ENCODE results near the gene IL17RE. TPM values are rescaled to one million over a fixed set of nuclear protein-coding genes. Genes with fewer than 3 reads are reported as not detected.
"Not testable (repeated sequence)": the region's sequence is repeated elsewhere in the genome, so short reads cannot be mapped to it uniquely, and the experiment has no call there.

IL17RE gene
- total RNA-seq, 1 donor from 2014 or later, result 22.6 TPM

GRCh38 chr3:9891072-9891622 lies 11.5 kb upstream of the IL17RE start:
- intact Hi-C loops (cut with DNase I), result no loop called here
- ATAC-seq, result no peak
- Histone ChIP-seq H3K4me3 (peak overlapping the region; percentile 94), H3K4me1 (peaks cover 4% of the 10 kb centered on the region), H3K36me3 (peaks cover 11% of the 10 kb centered on the region), H3K9me3 (no peaks in the 10 kb centered on the region), H3K27ac (peak overlapping the region; percentile 97), H3K27me3 (no peaks in the 10 kb centered on the region)
- DNase-seq, result no peak
- TF ChIP-seq, protein P1, sequence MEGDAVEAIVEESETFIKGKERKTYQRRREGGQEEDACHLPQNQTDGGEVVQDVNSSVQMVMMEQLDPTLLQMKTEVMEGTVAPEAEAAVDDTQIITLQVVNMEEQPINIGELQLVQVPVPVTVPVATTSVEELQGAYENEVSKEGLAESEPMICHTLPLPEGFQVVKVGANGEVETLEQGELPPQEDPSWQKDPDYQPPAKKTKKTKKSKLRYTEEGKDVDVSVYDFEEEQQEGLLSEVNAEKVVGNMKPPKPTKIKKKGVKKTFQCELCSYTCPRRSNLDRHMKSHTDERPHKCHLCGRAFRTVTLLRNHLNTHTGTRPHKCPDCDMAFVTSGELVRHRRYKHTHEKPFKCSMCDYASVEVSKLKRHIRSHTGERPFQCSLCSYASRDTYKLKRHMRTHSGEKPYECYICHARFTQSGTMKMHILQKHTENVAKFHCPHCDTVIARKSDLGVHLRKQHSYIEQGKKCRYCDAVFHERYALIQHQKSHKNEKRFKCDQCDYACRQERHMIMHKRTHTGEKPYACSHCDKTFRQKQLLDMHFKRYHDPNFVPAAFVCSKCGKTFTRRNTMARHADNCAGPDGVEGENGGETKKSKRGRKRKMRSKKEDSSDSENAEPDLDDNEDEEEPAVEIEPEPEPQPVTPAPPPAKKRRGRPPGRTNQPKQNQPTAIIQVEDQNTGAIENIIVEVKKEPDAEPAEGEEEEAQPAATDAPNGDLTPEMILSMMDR (IDR thresholded peaks at IDR 0.05), result no peak

DNA sequence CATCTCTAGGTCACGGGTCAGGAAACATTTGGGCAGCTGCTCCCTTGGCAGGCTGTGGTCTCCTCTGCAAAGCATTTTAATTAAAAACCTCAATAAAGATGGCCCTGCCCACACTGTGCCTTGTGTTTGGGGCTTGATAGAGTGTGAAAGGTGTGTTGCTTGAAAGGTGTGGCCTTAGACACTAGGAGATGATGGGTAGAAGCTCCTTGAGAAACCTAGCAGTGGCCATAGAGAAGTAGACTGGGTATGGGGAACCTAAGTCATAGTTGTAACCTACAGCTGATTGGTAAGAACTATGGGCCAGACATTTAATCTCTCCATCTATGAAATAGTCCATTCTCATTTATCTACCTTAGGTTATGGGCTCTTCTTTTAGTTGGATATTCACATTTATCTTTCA lies 8.9 kb upstream of the IL17RE start:
- H3K4me1 ChIP-seq, result peaks cover 18% of the 10 kb centered on the region
- H3K4me3 ChIP-seq, result no peak overlapping the region
- ATAC-seq, result no peak
- peaks cover 11% of the 10 kb centered on the region for H3K36me3 ChIP-seq
- H3K27me3 ChIP-seq, result no peaks in the 10 kb centered on the region
- DNase-seq, result no peak
- no peaks in the 10 kb centered on the region for H3K9me3 ChIP-seq
- intact Hi-C loops (cut with DNase I), result no loop called here
- H3K27ac ChIP-seq, result no peak overlapping the region
- TF ChIP-seq, protein P1 (IDR thresholded peaks at IDR 0.05), result no peak

GRCh38 chr3:9895715-9896114 lies 6.9 kb upstream of the IL17RE start:
- H3K27ac ChIP-seq; H3K9me3 ChIP-seq; DNase-seq; H3K4me3 ChIP-seq; intact Hi-C loops (cut with DNase I); H3K27me3 ChIP-seq; ATAC-seq: not testable (repeated sequence)
- H3K36me3 ChIP-seq, result peaks cover 11% of the 10 kb centered on the region
- peaks cover 19% of the 10 kb centered on the region for H3K4me1 ChIP-seq

DNA sequence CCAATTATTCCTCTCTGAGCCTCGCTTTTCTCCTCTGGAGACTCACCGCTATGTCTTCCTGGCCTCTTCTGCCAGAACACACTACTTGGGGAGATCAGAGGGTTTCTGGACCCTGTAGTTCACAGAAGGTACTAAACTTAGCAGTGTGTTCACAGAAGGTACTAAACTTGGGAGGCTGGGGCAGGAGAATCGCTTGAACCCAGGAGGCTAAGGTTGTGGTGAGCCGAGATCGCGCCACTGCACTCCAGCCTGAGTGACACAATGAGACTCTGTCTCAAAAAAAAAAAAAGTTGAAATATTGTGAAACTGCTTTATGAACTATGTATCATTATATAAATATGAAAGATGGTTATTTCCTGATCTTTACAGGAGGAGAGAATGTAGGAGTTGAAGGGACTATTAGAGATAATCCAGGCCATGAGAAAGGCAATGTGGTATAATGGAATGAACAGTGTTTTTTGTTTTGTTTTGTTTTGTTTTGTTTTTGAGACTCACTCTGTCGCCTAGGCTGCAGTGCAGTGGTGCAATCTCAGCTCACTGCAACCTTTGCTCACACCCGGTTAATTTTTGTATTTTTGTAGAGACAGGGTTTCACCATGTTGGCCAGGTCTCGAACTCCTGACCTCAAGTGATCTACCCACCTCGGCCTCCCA lies 5.8 kb upstream of the IL17RE start:
- H3K27me3 ChIP-seq; intact Hi-C loops (cut with DNase I); DNase-seq; H3K9me3 ChIP-seq; H3K4me3 ChIP-seq; ATAC-seq: not testable (repeated sequence)
- Histone ChIP-seq H3K27ac (peak overlapping the region; percentile 74), H3K36me3 (peaks cover 11% of the 10 kb centered on the region), H3K4me1 (peaks cover 15% of the 10 kb centered on the region)

GRCh38 chr3:9897408-9898372 lies 5.0 kb upstream of the IL17RE start:
- H3K4me1 ChIP-seq, result peaks cover 20% of the 10 kb centered on the region
- DNase-seq, result no peak
- no peaks in the 10 kb centered on the region for H3K9me3 ChIP-seq
- TF ChIP-seq, protein P1 (IDR thresholded peaks at IDR 0.05), result no peak
- peak; percentile 86 for ATAC-seq
- peaks cover 7% of the 10 kb centered on the region for H3K36me3 ChIP-seq
- H3K4me3 ChIP-seq, result no peak overlapping the region
- H3K27me3 ChIP-seq, result no peaks in the 10 kb centered on the region
- peak overlapping the region; percentile 74 for H3K27ac ChIP-seq
- intact Hi-C loops (cut with DNase I), result no loop called here

DNA sequence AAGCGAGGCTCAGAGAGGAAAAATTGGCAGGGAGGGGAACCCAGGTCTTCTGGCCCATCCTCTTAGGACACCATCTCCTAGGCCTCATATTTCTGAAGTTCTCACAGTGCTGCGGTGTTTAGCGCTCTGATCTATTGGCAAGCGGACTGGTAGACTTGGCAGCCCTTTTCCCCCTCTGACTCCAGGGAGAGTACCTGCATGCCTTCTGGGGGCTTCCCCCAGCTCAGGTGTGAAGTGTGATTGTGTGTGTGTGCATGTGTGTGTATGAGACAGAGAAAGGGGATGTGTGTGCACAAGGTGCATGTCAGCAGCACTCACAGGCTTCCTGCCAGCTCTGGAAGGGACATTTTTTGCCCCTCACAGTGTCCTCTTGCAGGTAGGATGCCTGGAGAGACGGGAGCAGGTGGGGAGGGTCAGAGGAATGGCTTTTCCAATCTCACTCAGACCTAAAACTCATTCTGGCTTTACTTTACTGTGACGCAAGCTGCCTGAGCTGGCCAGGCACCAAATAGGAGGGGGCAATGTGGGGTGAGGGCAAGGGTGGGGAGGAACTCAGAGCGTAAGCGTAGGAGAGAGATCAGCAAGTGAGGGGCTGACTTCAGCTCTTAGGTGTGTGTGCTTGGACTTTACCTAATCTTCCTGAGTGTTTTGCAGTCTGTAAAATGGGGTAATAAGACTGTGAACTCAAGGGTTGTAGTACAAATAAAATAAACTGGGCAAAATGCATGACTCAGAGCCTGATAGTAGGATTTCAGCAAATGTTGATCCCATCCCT lies 4.0 kb upstream of the IL17RE start:
- Histone ChIP-seq H3K36me3 (no peaks in the 10 kb centered on the region), H3K27me3 (no peaks in the 10 kb centered on the region), H3K9me3 (no peaks in the 10 kb centered on the region), H3K4me3 (no peak overlapping the region), H3K4me1 (peaks cover 20% of the 10 kb centered on the region), H3K27ac (peak overlapping the region; percentile 74)
- intact Hi-C loops (cut with DNase I), result no loop called here
- ATAC-seq (peak; percentile 32), DNase-seq (no peak)
- TF ChIP-seq, protein P1 (IDR thresholded peaks at IDR 0.05), result no peak
